ENCODE data around the gene LRIG3. TPM values are rescaled to one million over a fixed set of nuclear protein-coding genes. Genes with fewer than 3 reads are reported as not detected.
A peak's percentile ranks its signal among the peaks of the same experiment; 100 is the strongest.

The LRIG3 gene
- total RNA-seq, 4 donors from 2014 or later, result 42.0 to 103 (median 50.2) TPM

DNA sequence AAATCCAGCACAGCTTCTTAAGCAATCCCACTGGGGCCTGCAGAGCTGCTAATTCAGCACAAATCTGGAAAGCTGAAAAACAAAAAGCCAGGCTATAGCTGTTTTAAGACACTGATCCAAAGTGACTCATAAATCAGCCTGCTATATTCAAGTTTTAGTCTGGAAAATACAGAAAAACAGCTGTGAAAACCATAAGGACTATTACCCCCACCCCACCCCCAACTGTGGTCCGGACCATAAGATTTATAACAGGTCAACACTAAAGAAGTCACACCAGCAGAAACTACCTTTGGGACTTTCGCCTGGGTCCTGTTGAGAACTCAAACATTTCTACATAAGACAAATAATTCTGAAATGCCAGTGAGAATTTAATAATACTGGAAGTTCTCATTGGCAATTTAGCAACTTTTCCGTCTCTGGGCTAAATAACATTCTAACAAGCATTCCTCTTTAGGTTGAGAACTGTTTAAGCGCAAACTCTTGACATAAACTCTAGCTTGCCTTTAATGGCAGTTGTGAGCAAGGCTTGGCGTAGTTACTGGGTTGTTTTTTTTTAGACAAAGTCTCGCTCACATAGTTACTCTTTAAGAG, 3.3 kb downstream of the LRIG3 start:
- Histone ChIP-seq H3K4me3 (peak overlapping the region; percentile 67 to 74), H3K4me1 (peaks cover 0 to 8% of the 10 kb centered on the region in 2 donors), H3K27me3 (no peaks in the 10 kb centered on the region), H3K36me3 (no peaks in the 10 kb centered on the region), H3K9me3 (no peaks in the 10 kb centered on the region), H3K27ac (peak overlapping the region; percentile 96 to 97)
- TF ChIP-seq POLR2A (IDR thresholded peaks at IDR 0.05) (no peak), CTCF (IDR thresholded peaks at IDR 0.05) (no peak)
- intact Hi-C loops (cut with DNase I; ENCODE audit: low total_unique reads), result no loop called here
- peak in 1 of 2 donors; percentile 29 for DNase-seq

DNA sequence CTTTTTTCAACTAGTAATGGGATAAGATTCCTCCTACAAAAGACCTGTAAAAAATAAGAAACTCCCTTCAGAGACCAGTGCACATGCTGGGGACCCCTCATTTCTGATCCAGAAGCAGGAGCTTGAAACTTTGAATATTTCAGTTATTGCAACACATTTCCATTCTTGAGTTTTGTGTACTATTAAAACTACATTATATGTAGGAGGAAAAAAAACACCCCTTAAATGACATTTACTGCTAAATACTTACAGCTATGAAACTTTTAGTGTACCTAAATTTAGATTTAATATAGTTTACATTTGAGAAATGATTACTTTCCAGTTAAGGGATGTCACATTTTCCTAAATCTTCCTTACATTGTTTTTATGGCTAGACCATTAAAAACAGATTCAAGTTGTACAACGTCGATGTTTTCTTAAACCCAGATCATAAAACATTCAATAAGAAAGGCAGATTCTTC, 4.1 kb downstream of the LRIG3 start:
- intact Hi-C loops (cut with DNase I; ENCODE audit: low total_unique reads), result no loop called here
- no peak for DNase-seq
- Histone ChIP-seq H3K27ac (peak overlapping the region; percentile 96 to 97), H3K4me3 (peak overlapping the region in 1 of 2 donors; percentile 5), H3K36me3 (no peaks in the 10 kb centered on the region), H3K4me1 (peaks cover 0 to 8% of the 10 kb centered on the region in 2 donors), H3K27me3 (no peaks in the 10 kb centered on the region), H3K9me3 (no peaks in the 10 kb centered on the region)
- TF ChIP-seq CTCF (IDR thresholded peaks at IDR 0.05) (no peak), POLR2A (IDR thresholded peaks at IDR 0.05) (no peak)

- Histone ChIP-seq H3K4me3 (peak overlapping the region in 1 of 2 donors; percentile 5), H3K27ac (peak overlapping the region; percentile 96 to 97), H3K27me3 (no peaks in the 10 kb centered on the region), H3K9me3 (no peaks in the 10 kb centered on the region), H3K4me1 (peaks cover 0 to 8% of the 10 kb centered on the region in 2 donors), H3K36me3 (no peaks in the 10 kb centered on the region)
- TF ChIP-seq POLR2A (IDR thresholded peaks at IDR 0.05) (no peak), CTCF (IDR thresholded peaks at IDR 0.05) (no peak)
- intact Hi-C loops (cut with DNase I; ENCODE audit: low total_unique reads), result no loop called here
- peak; percentile 58 to 63 for DNase-seq
These were observed 4.7 kb downstream of the LRIG3 start for GRCh38 chr12:58915634-58916033.

GRCh38 chr12:58915037-58915436, 5.3 kb downstream of the LRIG3 start:
- intact Hi-C loops (cut with DNase I; ENCODE audit: low total_unique reads), result no loop called here

More at GRCh38 chr12:58915037-58915436, 5.3 kb downstream of the LRIG3 start:
- TF ChIP-seq CTCF (IDR thresholded peaks at IDR 0.05) (no peak), POLR2A (IDR thresholded peaks at IDR 0.05) (no peak)
- Histone ChIP-seq H3K4me3 (no peak overlapping the region), H3K36me3 (no peaks in the 10 kb centered on the region), H3K4me1 (peaks cover 0 to 8% of the 10 kb centered on the region in 2 donors), H3K27me3 (no peaks in the 10 kb centered on the region), H3K9me3 (no peaks in the 10 kb centered on the region), H3K27ac (peak overlapping the region in 1 of 2 donors; percentile 96)
- DNase-seq, result no peak
